Measurements from ENCODE around the gene MYOG.

- TF ChIP-seq CTCF (conservative IDR thresholded peaks at IDR 0.05; ENCODE audit: low read length), result no peak
- no peak for TF ChIP-seq EZH2phosphoT487 (IDR thresholded peaks at IDR 0.05; ENCODE audit: borderline replicate concordance)
Measured at GRCh38 chr1:203096566-203096965, 10.8 kb upstream of the MYOG start.
